OCI-LY7 (cell line): ENCODE results near the gene TMEM164. TPM values are rescaled to one million over a fixed set of nuclear protein-coding genes. Genes with fewer than 3 reads are reported as not detected.
"Not testable (repeated sequence)": the region's sequence is repeated elsewhere in the genome, so short reads cannot be mapped to it uniquely, and the experiment has no call there.

ENCODE experiments used
- BruUV-seq: library from RNA; stranded (reverse); fragments of 400-500 nt; replicated peaks from 2 replicates; lab custom pipeline; 2021; lab: Mats Ljungman, UMichigan
- CTCF ChIA-PET: fragments of 300-600 bp; sonication (Branson Sonifier 250); formaldehyde crosslinking; loops from one replicate; lab custom pipeline; 2022; ENCODE audit warnings: antibody characterized with exemption; ENCODE audit not compliant: unreplicated experiment; lab: Charles Lee
- POLR2A ChIA-PET: fragments of 300-600 bp; sonication (Branson Sonifier 250); formaldehyde crosslinking; loops from one replicate; lab custom pipeline; 2022; ENCODE audit warnings: antibody characterized with exemption; lab: Charles Lee
- DNase-seq: peaks from one replicate; pipeline ENCODE4 v3.0.0-alpha.2; 2015; ENCODE audit warnings: low spot score
- H2AFZ ChIP-seq: fragments of 200-600 bp; sonication (generic), shearing (Covaris generic); 2 replicates; pipeline ENCODE4 v1.6.1; 2014; ENCODE audit warnings: mild to moderate bottlenecking, antibody characterized with exemption, low read length, moderate library complexity
- H3K27ac ChIP-seq: fragments of 200-600 bp; sonication (generic); 2 replicates; pipeline ENCODE4 v1.5.1; 2014; ENCODE audit warnings: mixed run types, low read depth, mild to moderate bottlenecking, moderate library complexity, low read length, inconsistent platforms; ENCODE audit not compliant: poor library complexity, severe bottlenecking
- H3K36me3 ChIP-seq: fragments of 200-600 bp; sonication (generic); 2 replicates; pipeline ENCODE4 v1.6.1; 2014; ENCODE audit warnings: mild to moderate bottlenecking, antibody characterized with exemption, low read length, moderate library complexity, mixed read lengths; ENCODE audit not compliant: insufficient read depth
- H3K4me1 ChIP-seq: fragments of 200-600 bp; sonication (generic); 2 replicates; pipeline ENCODE4 v1.5.1; 2014; ENCODE audit warnings: mild to moderate bottlenecking, low read length; ENCODE audit not compliant: insufficient read depth, poor library complexity, severe bottlenecking
- H3K4me2 ChIP-seq: fragments of 200-600 bp; sonication (generic); 2 replicates; pipeline ENCODE4 v1.6.1; 2014; ENCODE audit warnings: mild to moderate bottlenecking, low read length
- H3K4me3 ChIP-seq: fragments of 200-600 bp; sonication (generic); 2 replicates; pipeline ENCODE4 v1.5.1; 2014; ENCODE audit warnings: mild to moderate bottlenecking, low read depth, low read length; ENCODE audit not compliant: poor library complexity, severe bottlenecking
- H3K79me2 ChIP-seq: fragments of 200-600 bp; sonication (generic); 2 replicates; pipeline ENCODE4 v1.6.1; 2016; ENCODE audit warnings: low read depth, mild to moderate bottlenecking, low read length, moderate library complexity, mixed read lengths; ENCODE audit not compliant: insufficient read depth
- H3K9me2 ChIP-seq: fragments of 200-600 bp; sonication (generic); 2 replicates; pipeline ENCODE4 v1.6.1; 2016; ENCODE audit warnings: mild to moderate bottlenecking, low read length, mixed read lengths; ENCODE audit not compliant: insufficient read depth
- H3K9me3 ChIP-seq: fragments of 200-600 bp; sonication (generic); 2 replicates; pipeline ENCODE4 v1.6.1; 2014; ENCODE audit warnings: mild to moderate bottlenecking, mixed run types, low read length, mixed read lengths
- H4K20me1 ChIP-seq: fragments of 200-600 bp; sonication (generic); 2 replicates; pipeline ENCODE4 v1.6.1; 2014; ENCODE audit warnings: mild to moderate bottlenecking, antibody characterized with exemption, low read length, moderate library complexity, mixed read lengths; ENCODE audit not compliant: insufficient read depth
- EZH2phosphoT487 ChIP-seq: fragments of 200-600 bp; sonication (generic); IDR thresholded peaks from 2 replicates; pipeline ENCODE4 v1.6.1; 2018; ENCODE audit warnings: low read depth, borderline replicate concordance, mild to moderate bottlenecking, mixed run types, antibody characterized with exemption, low read length, moderate library complexity, mixed read lengths
- intact Hi-C: fragments of 100-400 bp; cut with micrococcal nuclease; formaldehyde crosslinking; loops from one replicate; pipeline ENCODE4 v1.10.0; 2022; ENCODE audit not compliant: unreplicated experiment
- total RNA-seq, 2 experiments: library from RNA; depleted of rRNA in 1 of 2; stranded (reverse); fragments of >200 nt in 1 of 2; shearing (Covaris generic) in 1 of 2; gene quantifications; 2 replicates each; pipeline ENCODE4 v1.2.3, GENCODE V29; 2014 to 2022
- TF ChIP-seq, protein P1 (sequence below): fragments of 200-600 bp; sonication (generic); conservative IDR thresholded peaks from 2 replicates; pipeline ENCODE4 v1.5.1; 2014; ENCODE audit warnings: mild to moderate bottlenecking, antibody characterized with exemption, low read length, moderate library complexity, mixed read lengths

TMEM164 gene
- total RNA-seq, 2 experiments from 2014 or later = 7.2 to 11.1 TPM

DNA sequence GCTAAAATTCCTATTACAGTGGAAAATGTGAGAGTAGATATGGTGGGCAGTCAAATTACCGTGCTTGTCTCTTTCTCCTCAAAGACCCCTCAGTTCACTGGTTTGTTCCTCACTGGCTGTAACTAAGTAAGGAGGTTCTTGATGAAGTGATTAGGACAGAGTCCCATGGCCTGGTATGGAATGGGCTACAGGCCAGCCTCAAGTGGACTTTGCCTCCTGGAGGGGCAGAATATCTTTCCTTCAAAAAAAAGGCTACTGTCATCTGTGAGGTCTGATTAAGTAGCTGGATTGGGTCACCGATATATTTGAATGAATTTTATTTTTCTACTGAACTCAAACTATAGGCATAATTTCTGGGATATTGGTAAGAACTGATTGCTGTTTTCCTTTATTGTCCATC lies 38.5 kb upstream of the TMEM164 start:
- H3K79me2 ChIP-seq = no peaks in the 10 kb centered on the region
- no peaks in the 10 kb centered on the region for H3K9me3 ChIP-seq
- no peak overlapping the region for H3K27ac ChIP-seq
- POLR2A ChIA-PET = no interaction called here
- H3K4me3 ChIP-seq = no peak overlapping the region
- no peaks in the 10 kb centered on the region for H3K9me2 ChIP-seq
- no peaks in the 10 kb centered on the region for H3K36me3 ChIP-seq
- no peak overlapping the region for H3K4me2 ChIP-seq
- intact Hi-C loops = no loop called here
- TF ChIP-seq, protein P1, sequence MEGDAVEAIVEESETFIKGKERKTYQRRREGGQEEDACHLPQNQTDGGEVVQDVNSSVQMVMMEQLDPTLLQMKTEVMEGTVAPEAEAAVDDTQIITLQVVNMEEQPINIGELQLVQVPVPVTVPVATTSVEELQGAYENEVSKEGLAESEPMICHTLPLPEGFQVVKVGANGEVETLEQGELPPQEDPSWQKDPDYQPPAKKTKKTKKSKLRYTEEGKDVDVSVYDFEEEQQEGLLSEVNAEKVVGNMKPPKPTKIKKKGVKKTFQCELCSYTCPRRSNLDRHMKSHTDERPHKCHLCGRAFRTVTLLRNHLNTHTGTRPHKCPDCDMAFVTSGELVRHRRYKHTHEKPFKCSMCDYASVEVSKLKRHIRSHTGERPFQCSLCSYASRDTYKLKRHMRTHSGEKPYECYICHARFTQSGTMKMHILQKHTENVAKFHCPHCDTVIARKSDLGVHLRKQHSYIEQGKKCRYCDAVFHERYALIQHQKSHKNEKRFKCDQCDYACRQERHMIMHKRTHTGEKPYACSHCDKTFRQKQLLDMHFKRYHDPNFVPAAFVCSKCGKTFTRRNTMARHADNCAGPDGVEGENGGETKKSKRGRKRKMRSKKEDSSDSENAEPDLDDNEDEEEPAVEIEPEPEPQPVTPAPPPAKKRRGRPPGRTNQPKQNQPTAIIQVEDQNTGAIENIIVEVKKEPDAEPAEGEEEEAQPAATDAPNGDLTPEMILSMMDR = no peak
- no peak for TF ChIP-seq EZH2phosphoT487
- H3K4me1 ChIP-seq = no peaks in the 10 kb centered on the region
- BruUV-seq = no TSS peak
- no peaks in the 10 kb centered on the region for H4K20me1 ChIP-seq
- no peak overlapping the region for H2AFZ ChIP-seq
- CTCF ChIA-PET = no interaction called here
- DNase-seq = no peak

DNA sequence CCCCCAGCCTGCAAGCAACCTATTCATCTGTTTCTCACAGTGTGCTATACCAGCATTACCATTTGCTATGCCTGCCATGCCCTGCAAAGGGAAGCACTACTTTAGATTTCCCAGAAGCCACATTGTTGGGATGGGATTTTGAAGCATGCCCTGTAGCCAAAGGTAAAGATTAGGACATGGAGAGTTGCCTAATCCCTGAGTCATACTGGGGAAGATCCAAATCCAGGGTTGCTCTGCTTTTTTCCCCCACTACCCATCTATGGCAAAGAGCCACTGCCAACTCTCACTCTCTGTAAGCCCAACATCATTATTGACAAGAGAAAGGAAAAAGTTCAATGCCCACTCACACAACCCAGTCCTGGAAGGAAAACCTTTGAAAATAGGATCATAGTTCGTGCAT lies 36.7 kb upstream of the TMEM164 start:
- POLR2A ChIA-PET = no interaction called here
- Histone ChIP-seq H3K4me2 (no peak overlapping the region), H3K36me3 (no peaks in the 10 kb centered on the region), H3K9me3 (no peaks in the 10 kb centered on the region), H4K20me1 (no peaks in the 10 kb centered on the region), H3K9me2 (no peaks in the 10 kb centered on the region), H3K4me3 (no peak overlapping the region), H2AFZ (no peak overlapping the region), H3K79me2 (no peaks in the 10 kb centered on the region), H3K27ac (no peak overlapping the region), H3K4me1 (no peaks in the 10 kb centered on the region)
- no peak for TF ChIP-seq EZH2phosphoT487
- TF ChIP-seq, protein P1 = no peak
- intact Hi-C loops = no loop called here
- CTCF ChIA-PET = no interaction called here
- BruUV-seq = no TSS peak
- DNase-seq = no peak

DNA sequence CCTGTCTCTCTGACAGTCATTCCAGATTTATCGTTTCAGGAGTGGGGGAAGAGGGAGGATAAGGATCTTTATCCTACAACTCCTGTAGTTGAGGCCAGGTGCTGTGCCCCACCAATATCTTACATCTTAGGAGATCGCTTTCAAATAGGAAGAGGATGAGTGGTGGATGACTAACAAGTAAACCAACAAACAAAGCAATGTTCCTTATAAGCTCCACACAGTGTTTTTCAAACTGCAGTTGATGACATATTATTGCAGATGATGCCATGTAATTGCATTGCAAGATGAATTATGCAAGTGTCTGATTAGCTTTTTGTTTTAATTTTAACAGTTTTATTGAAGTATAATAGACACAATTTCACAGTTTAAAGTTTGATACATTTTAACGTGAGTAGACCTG lies 35.8 kb upstream of the TMEM164 start:
- no peak for TF ChIP-seq EZH2phosphoT487
- TF ChIP-seq, protein P1 = no peak
- Histone ChIP-seq H2AFZ (no peak overlapping the region), H3K4me1 (no peaks in the 10 kb centered on the region), H3K27ac (no peak overlapping the region), H3K79me2 (no peaks in the 10 kb centered on the region), H3K36me3 (no peaks in the 10 kb centered on the region), H3K9me3 (no peaks in the 10 kb centered on the region), H4K20me1 (no peaks in the 10 kb centered on the region), H3K4me2 (no peak overlapping the region), H3K9me2 (no peaks in the 10 kb centered on the region), H3K4me3 (no peak overlapping the region)
- CTCF ChIA-PET = no interaction called here
- no TSS peak for BruUV-seq
- DNase-seq = no peak
- POLR2A ChIA-PET = no interaction called here
- intact Hi-C loops = no loop called here

DNA sequence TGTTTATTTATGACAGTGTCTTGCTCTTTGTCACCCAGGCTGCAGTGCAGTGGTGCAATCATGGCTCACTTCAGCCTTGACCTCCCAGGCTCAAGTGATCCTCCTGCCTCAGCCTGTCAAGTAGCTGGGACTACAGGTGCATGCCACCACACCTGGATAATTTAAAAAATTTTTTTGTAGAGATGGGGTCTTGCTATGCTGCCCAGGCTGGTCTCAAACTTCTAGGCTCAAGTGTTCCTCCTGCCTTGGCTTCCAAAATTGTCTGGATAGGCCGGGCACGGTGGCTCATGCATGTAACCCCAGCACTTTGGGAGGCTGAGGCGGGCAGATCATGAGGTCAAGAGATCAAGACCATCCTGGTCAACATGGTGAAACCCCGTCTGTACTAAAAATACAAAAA lies 32.1 kb upstream of the TMEM164 start:
- H3K4me2 ChIP-seq, H2AFZ ChIP-seq, CTCF ChIA-PET, intact Hi-C loops, H3K9me2 ChIP-seq, H3K9me3 ChIP-seq, H3K79me2 ChIP-seq, BruUV-seq, H3K36me3 ChIP-seq, H3K27ac ChIP-seq, DNase-seq, H3K4me3 ChIP-seq, H4K20me1 ChIP-seq, H3K4me1 ChIP-seq: not testable (repeated sequence)
- POLR2A ChIA-PET = interaction anchor here (1.2 kb wide), 1 partner anchor 16 kb away, joined by 5 read pairs; no protein-coding TSS in a partner anchor
